Hepatocyte (in vitro differentiated cells): Measurements from ENCODE around the gene PTPRM.

Experiments used
- CTCF ChIP-seq: fragments of 200-600 bp; sonication (generic); IDR thresholded peaks from 2 replicates; pipeline ENCODE4 v1.5.1; 2016; ENCODE audit warnings: antibody characterized with exemption, mild to moderate bottlenecking; ENCODE audit not compliant: poor library complexity
- EZH2 ChIP-seq: fragments of 200-600 bp; sonication (generic); IDR thresholded peaks from 2 replicates; pipeline ENCODE4 v1.6.1; 2016; ENCODE audit warnings: antibody characterized with exemption, mild to moderate bottlenecking, borderline replicate concordance

GRCh38 chr18:8142932-8143331 is 575.8 kb downstream of the PTPRM start:
- TF ChIP-seq CTCF (no peak), EZH2 (no peak)
